K562 (cell line): Measurements from ENCODE around the gene PLP2. TPM values are rescaled to one million over a fixed set of nuclear protein-coding genes. Genes with fewer than 3 reads are reported as not detected.

Experiments used
- DIDO1 ChIP-seq: fragments of 450-650 bp; IDR thresholded peaks from 2 replicates; pipeline ENCODE4 v1.6.1; 2016; ENCODE audit warnings: low read depth, missing biosample characterization, missing genetic modification characterization
- HDGF ChIP-seq: fragments of 450-650 bp; IDR thresholded peaks from 2 replicates; pipeline ENCODE4 v1.6.1; 2016
- NFIC ChIP-seq: fragments of 450-650 bp; IDR thresholded peaks from 2 replicates; pipeline ENCODE4 v1.6.1; 2017; ENCODE audit warnings: mild to moderate bottlenecking, inconsistent platforms
- RBM22 ChIP-seq: fragments of 200-400 bp; formaldehyde crosslinking; IDR thresholded peaks from 2 replicates; pipeline ENCODE4 v1.6.1; 2018; ENCODE audit warnings: low read length, low read depth; ENCODE audit not compliant: poor library complexity, severe bottlenecking
- SAP30 ChIP-seq: fragments of 200-600 bp; sonication (generic); IDR thresholded peaks from 2 replicates; pipeline ENCODE4 v1.6.1; 2012; ENCODE audit warnings: borderline replicate concordance, low read depth, mild to moderate bottlenecking, moderate library complexity, low read length, control low read depth, inconsistent platforms; ENCODE audit not compliant: insufficient read depth, poor library complexity, severe bottlenecking
- SRF ChIP-seq, 2 experiments: fragments of 250-450, 450-650 bp in 1 of 2; sonication (Bioruptor Pico) in 1 of 2; sonication (generic) in 1 of 2; formaldehyde crosslinking; IDR thresholded peaks; 2 replicates each; pipeline versions ENCODE4 v1.5.0 to v1.5.1; 2020 to 2022; ENCODE audit warnings: mild to moderate bottlenecking in 1 of 2, missing genetic modification reagents in 1 of 2
- ZBTB7A ChIP-seq: IDR thresholded peaks from 2 replicates; pipeline ENCODE4 v1.6.1; 2011; ENCODE audit warnings: low read depth, mild to moderate bottlenecking, low read length, moderate library complexity, borderline replicate concordance; ENCODE audit not compliant: control insufficient read depth
- ZFP30 ChIP-seq: fragments of 250-450 bp; sonication (Bioruptor Pico); IDR thresholded peaks from 2 replicates; pipeline ENCODE4 v1.8.0; 2022; ENCODE audit warnings: moderate library complexity, mild to moderate bottlenecking, inconsistent platforms, borderline replicate concordance
- ZNF830 ChIP-seq: fragments of 250-450 bp; sonication (Bioruptor Pico); IDR thresholded peaks from 2 replicates; pipeline ENCODE4 v1.5.0; 2021; ENCODE audit warnings: mild to moderate bottlenecking
- polyA plus RNA-seq, 8 experiments: library from polyadenylated mRNA; depleted of rRNA in 4 of 8; stranded (reverse) in 5 of 8; unstranded in 3 of 8; fragments of >200 nt; fragmentation: Nextera tagmentation in 2 of 8; fragmentation: Illumina TruSeq in 1 of 8; extraction: Ambion mirVana in 2 of 8; extraction: Trizol in 1 of 8; gene quantifications; 2 replicates each; pipeline versions ENCODE4 v1.2.1 to v1.2.3, GENCODE V29; 2011 to 2014; ENCODE audit warnings: inconsistent platforms in 1 of 8, missing spikeins in 1 of 8
- total RNA-seq, 7 experiments: library from RNA; depleted of rRNA in 6 of 7; stranded (reverse); fragments of >200 nt in 6 of 7; fragmentation: Illumina TruSeq in 2 of 7; extraction: Trizol in 2 of 7; gene quantifications; 2 replicates each; pipeline versions ENCODE4 v1.2.1 to v1.2.3, GENCODE V29; 2011 to 2021; ENCODE audit warnings: low replicate concordance in 1 of 7
- TF ChIP-seq, protein P1 (sequence below): fragments of 250-450 bp; sonication (Bioruptor Pico); IDR thresholded peaks from 2 replicates; pipeline ENCODE4 v1.5.0; 2022; ENCODE audit warnings: mild to moderate bottlenecking
- TF ChIP-seq, protein P2 (sequence below), 3 experiments: fragments of 200-800 bp in 1 of 3; fragments of 250-450 bp in 1 of 3; fragments of 450-650 bp in 1 of 3; sonication (Bioruptor Pico) in 1 of 3; sonication (Bioruptor generic) in 1 of 3; formaldehyde crosslinking in 1 of 3; IDR thresholded peaks; 2 replicates each; pipeline versions ENCODE4 v1.6.1 to v1.8.0; 2016 to 2022; ENCODE audit warnings: mild to moderate bottlenecking in 2 of 3, missing genetic modification characterization in 2 of 3, missing compliant biosample characterization in 1 of 3, moderate library complexity in 1 of 3
- TF ChIP-seq, protein P3 (sequence below), 2 experiments: fragments of 250-450 bp in 1 of 2; fragments of 450-650 bp in 1 of 2; sonication (Bioruptor Pico) in 1 of 2; IDR thresholded peaks; 2 replicates each; pipeline versions ENCODE4 v1.6.1 to v1.8.0; 2016 to 2021; ENCODE audit warnings: mild to moderate bottlenecking in 2 of 2, moderate library complexity in 2 of 2, missing compliant biosample characterization in 1 of 2, missing genetic modification characterization in 1 of 2
- TF ChIP-seq, protein P4 (sequence below): fragments of 450-650 bp; IDR thresholded peaks from 2 replicates; pipeline ENCODE4 v1.6.1; 2016
- TF ChIP-seq, protein P5 (sequence below): fragments of 250-450 bp; sonication (Bioruptor Pico); IDR thresholded peaks from 2 replicates; pipeline ENCODE4 v1.5.0; 2021
- TF ChIP-seq, protein P6 (sequence below), 2 experiments: fragments of 450-650 bp; conservative IDR thresholded peaks; 2 replicates each; pipeline ENCODE4 v1.6.1; 2017; ENCODE audit warnings: mild to moderate bottlenecking in 2 of 2, moderate library complexity in 2 of 2

PLP2 gene
- total and polyA plus RNA-seq, 9 of the 15 experiments (the other 6 are each of a cell fraction or from before 2014, with no cell fraction given): 34.7 to 236 (median 112) TPM

DNA sequence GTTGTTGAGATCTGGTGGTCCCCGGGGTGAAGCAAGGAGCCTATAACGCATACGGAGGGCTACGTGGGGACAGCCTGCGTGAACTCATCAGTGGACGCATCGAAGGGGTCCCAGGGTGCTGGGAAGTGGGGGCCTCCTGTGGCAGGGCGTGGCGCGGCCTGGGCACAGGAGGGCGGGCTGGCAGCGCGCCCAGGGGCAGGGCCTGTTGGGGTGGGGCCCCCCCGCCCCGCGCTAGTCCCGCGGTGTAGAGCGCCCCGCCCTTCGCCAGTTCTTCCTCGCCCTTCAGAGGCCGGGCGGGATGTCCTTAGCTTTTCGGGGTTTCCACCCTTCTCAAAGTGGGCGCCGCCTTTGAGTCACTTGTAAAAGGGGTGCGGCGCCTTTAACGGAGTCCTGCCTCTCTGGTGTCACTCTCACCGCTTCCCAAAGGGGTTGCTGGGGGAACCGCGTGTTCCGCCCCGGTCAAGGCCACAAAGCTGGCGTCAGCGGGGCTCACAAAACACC is 632 bp downstream of the PLP2 start (continued):
- TF ChIP-seq, protein P1, sequence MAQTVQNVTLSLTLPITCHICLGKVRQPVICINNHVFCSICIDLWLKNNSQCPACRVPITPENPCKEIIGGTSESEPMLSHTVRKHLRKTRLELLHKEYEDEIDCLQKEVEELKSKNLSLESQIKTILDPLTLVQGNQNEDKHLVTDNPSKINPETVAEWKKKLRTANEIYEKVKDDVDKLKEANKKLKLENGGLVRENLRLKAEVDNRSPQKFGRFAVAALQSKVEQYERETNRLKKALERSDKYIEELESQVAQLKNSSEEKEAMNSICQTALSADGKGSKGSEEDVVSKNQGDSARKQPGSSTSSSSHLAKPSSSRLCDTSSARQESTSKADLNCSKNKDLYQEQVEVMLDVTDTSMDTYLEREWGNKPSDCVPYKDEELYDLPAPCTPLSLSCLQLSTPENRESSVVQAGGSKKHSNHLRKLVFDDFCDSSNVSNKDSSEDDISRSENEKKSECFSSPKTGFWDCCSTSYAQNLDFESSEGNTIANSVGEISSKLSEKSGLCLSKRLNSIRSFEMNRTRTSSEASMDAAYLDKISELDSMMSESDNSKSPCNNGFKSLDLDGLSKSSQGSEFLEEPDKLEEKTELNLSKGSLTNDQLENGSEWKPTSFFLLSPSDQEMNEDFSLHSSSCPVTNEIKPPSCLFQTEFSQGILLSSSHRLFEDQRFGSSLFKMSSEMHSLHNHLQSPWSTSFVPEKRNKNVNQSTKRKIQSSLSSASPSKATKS (CRISPR knock-in tag): no peak
- TF ChIP-seq DIDO1 (no peak), ZBTB7A (peak; percentile 30; the same call in 1 of the 2 replicates), RBM22 (no peak), HDGF (no peak), ZNF830 (CRISPR knock-in tag) (0 out of 2 replicates have a peak, but pooled peaks have one; percentile 51), NFIC (peak; percentile 89), ZFP30 (CRISPR knock-in tag) (no peak), SRF (CRISPR knock-in tag; IDR thresholded peaks at IDR 0.05) (no peak), SAP30 (peak; percentile 30)
- TF ChIP-seq, protein P2, sequence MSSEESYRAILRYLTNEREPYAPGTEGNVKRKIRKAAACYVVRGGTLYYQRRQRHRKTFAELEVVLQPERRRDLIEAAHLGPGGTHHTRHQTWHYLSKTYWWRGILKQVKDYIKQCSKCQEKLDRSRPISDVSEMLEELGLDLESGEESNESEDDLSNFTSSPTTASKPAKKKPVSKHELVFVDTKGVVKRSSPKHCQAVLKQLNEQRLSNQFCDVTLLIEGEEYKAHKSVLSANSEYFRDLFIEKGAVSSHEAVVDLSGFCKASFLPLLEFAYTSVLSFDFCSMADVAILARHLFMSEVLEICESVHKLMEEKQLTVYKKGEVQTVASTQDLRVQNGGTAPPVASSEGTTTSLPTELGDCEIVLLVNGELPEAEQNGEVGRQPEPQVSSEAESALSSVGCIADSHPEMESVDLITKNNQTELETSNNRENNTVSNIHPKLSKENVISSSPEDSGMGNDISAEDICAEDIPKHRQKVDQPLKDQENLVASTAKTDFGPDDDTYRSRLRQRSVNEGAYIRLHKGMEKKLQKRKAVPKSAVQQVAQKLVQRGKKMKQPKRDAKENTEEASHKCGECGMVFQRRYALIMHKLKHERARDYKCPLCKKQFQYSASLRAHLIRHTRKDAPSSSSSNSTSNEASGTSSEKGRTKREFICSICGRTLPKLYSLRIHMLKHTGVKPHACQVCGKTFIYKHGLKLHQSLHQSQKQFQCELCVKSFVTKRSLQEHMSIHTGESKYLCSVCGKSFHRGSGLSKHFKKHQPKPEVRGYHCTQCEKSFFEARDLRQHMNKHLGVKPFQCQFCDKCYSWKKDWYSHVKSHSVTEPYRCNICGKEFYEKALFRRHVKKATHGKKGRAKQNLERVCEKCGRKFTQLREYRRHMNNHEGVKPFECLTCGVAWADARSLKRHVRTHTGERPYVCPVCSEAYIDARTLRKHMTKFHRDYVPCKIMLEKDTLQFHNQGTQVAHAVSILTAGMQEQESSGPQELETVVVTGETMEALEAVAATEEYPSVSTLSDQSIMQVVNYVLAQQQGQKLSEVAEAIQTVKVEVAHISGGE (CRISPR knock-in tag; IDR thresholded peaks at IDR 0.05): 0 out of 6 replicates have a peak, but pooled peaks of 1 of the 3 experiments have one; percentile 12
- TF ChIP-seq, protein P3, sequence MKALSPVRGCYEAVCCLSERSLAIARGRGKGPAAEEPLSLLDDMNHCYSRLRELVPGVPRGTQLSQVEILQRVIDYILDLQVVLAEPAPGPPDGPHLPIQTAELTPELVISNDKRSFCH (CRISPR knock-in tag; IDR thresholded peaks at IDR 0.05): no peak
- TF ChIP-seq, protein P3 (tag; IDR thresholded peaks at IDR 0.05): no peak
- TF ChIP-seq, protein P4, sequence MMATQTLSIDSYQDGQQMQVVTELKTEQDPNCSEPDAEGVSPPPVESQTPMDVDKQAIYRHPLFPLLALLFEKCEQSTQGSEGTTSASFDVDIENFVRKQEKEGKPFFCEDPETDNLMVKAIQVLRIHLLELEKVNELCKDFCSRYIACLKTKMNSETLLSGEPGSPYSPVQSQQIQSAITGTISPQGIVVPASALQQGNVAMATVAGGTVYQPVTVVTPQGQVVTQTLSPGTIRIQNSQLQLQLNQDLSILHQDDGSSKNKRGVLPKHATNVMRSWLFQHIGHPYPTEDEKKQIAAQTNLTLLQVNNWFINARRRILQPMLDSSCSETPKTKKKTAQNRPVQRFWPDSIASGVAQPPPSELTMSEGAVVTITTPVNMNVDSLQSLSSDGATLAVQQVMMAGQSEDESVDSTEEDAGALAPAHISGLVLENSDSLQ: peak; percentile 85
- TF ChIP-seq, protein P5, sequence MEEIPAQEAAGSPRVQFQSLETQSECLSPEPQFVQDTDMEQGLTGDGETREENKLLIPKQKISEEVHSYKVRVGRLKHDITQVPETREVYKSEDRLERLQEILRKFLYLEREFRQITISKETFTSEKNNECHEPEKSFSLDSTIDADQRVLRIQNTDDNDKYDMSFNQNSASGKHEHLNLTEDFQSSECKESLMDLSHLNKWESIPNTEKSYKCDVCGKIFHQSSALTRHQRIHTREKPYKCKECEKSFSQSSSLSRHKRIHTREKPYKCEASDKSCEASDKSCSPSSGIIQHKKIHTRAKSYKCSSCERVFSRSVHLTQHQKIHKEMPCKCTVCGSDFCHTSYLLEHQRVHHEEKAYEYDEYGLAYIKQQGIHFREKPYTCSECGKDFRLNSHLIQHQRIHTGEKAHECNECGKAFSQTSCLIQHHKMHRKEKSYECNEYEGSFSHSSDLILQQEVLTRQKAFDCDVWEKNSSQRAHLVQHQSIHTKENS: no peak
- TF ChIP-seq, protein P6, sequence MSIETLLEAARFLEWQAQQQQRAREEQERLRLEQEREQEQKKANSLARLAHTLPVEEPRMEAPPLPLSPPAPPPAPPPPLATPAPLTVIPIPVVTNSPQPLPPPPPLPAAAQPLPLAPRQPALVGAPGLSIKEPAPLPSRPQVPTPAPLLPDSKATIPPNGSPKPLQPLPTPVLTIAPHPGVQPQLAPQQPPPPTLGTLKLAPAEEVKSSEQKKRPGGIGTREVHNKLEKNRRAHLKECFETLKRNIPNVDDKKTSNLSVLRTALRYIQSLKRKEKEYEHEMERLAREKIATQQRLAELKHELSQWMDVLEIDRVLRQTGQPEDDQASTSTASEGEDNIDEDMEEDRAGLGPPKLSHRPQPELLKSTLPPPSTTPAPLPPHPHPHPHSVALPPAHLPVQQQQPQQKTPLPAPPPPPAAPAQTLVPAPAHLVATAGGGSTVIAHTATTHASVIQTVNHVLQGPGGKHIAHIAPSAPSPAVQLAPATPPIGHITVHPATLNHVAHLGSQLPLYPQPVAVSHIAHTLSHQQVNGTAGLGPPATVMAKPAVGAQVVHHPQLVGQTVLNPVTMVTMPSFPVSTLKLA (conservative IDR thresholded peaks at IDR 0.05): 0 out of 4 replicates have a peak, but pooled peaks of 1 of the 2 experiments have one; percentile 24
